Adrenal gland (tissue), 5 donors: ENCODE data around the gene CDC25C.

ENCODE experiments used
- CTCF ChIP-seq, 6 experiments: fragments of 450-650 bp in 4 of 6; fragments of 200-600 bp in 2 of 6; sonication (generic) in 1 of 6; IDR thresholded peaks; 1 replicate in 5 of 6; 2 replicates in 1 of 6; pipeline versions ENCODE4 v1.5.1 to v1.8.0; 2016 to 2021; ENCODE audit warnings: antibody characterized with exemption in 6 of 6, mild to moderate bottlenecking in 2 of 6, moderate library complexity in 1 of 6
- POLR2A ChIP-seq, 2 donors: fragments of 450-650 bp; IDR thresholded peaks; one replicate each; pipeline ENCODE4 v1.6.1; 2017; ENCODE audit warnings: antibody characterized with exemption in 2 of 2, mild to moderate bottlenecking in 2 of 2, moderate library complexity in 1 of 2
- donor health status: DM: no; HTN: no; CAD: no.

- no peak for TF ChIP-seq CTCF (IDR thresholded peaks at IDR 0.05)
- no peak for TF ChIP-seq POLR2A (IDR thresholded peaks at IDR 0.05)
These were observed 33.0 kb upstream of the CDC25C start for GRCh38 chr5:138364576-138364975.
